GM19467 (cell line): ENCODE measurements around the gene BGN.

Experiments
- ATAC-seq: cut with Tn5 transposase; IDR thresholded peaks from one replicate; pipeline ENCODE4 v1.9.1; 2021; ENCODE audit warnings: mild to moderate bottlenecking, moderate library complexity; ENCODE audit not compliant: unreplicated experiment

The BGN gene

DNA sequence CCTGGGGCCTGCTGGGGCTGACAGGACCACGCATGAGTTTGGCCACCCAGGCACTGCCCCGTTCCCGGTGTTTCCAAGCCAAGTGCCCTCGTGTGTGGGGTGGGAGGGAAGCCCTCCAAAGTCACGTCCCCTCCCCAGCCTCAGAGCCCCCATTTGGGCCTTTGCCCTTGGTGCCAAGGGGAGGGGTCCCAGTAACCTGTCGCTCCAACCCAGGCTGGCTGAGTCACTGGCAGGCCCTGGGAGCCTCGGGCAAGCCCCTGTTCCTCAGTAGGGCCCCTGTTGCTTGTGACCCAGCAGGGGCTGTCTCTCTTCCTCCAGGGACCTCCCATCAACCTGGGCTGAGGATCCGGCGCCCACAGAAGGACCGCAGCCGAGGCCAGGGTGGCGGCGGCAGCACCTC lies 13.7 kb upstream of the BGN start:
- no peak for ATAC-seq

GRCh38 chrX:153482376-153483015 lies 12.3 kb upstream of the BGN start:
- no peak for ATAC-seq

DNA sequence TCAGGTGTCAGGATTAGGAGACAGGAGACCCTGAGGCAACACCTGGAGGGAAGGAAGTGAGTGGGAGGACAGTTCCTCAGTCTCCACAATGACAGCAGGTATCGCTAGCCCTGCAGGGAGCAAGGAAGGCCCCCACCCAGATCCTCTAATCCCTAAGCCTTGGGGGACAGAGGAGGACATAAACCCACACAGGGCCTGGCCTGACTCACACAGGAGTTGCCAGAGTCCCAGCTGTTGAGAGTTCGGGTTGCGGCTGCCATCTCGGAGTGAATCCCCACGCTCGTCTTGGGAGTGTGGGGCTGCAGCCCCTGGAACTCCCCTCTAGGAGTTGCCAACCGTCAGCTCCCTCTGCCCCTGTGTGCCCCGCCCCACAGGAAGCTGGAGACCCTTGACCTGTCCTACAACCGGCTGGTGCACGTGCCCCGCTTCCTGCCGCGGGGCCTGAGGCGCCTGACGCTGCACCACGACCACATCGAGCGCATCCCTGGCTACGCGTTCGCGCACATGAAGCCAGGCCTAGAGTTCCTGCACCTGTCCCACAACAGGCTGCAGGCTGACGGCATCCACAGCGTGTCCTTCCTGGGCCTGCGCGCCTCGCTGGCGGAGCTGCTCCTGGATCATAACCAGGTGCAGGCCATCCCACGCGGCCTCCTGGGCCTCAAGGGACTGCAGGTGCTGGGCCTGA lies 9.2 kb upstream of the BGN start:
- ATAC-seq: no peak

GRCh38 chrX:153486171-153486570 lies 8.6 kb upstream of the BGN start:
- no peak for ATAC-seq

DNA sequence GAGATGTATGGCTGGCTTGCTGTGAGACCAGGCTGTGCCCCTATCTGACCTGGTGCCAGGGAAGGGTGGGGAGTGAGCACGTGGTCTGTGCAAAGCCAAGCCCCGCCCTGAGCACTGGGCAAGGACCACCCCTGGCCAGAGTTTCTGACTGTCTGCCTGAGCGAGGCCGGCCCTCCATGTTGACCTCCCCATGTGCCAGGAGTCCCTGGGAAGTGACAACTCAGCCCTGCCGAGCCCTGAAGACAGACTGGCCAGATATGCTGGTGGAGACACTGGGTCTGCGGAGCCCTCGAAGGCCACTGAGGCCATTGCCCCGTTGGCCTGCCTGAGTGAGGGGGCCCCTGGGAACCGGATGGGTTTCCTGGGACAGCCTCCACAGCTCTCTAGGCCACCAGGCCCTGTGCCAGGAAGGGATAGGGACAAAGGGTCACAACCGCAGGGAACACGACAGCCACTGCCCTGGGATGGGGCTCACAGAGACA lies 7.1 kb upstream of the BGN start:
- ATAC-seq: no peak

DNA sequence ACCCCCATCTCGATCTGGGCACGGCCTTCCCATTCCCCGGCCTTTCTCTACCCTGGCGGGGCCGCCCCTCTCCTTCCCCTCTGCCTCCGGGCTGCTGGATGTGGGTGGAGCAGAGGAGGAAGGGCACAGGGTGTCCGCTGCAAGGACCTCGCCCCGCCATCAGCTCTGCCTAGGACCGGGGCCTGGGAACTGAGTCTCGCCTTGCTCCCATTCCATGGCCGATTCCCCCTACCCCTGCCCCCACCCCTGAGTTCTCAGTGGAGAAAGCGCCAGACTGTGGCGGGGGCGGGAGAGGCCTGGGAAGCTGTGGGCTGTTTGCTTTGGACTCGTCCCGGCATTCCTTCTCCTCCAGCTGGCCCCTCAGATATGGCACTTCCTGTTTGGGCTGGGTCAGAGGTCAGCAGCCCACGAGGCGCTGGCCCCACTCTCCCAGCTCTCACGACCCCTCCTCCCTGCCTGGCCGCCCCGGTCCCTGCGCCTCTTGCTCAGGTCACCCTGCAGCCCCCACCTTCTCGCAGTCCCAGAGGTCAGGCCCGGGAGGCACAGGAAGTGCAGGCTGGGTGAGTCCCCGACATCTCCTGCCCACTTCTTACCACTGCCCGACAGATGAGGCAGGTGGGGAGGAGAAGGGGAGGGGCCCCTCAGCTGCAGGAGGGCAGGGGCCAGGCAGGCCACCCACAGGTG lies 6.4 kb upstream of the BGN start:
- ATAC-seq: no peak

DNA sequence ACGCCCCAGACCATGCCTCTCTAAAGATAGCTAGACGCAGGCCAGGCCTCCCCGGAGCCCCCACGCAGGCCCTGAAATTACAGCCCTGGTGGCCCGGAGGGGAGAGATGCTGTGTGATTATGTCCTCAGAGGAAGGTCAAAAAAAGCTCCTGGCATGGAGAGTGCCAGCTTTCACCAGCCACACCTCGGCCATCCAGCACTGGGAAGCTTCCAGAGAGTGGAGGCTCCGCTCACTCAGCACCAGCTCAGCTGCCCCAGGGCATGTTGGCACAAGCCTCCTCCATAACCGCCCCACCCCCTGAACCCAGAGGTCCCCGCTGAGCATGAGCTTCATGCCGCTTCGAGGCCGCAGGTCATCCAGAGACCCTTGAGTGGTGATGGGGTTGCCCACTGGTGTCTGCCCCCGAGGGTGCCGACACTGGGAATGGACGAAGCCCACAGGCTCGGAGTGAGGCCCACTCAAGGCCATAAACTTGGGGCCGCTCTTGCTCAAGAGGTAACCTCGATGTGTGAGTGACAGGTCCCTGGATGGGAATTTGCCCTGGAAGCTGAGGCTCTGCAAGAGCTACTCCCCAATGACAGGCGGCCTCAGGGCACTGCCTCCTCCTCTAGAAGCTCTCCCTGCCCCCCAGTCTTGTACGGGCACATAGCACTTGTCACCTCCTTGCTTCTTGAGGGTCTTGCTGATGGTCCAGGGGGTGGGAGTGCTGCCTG lies 4.4 kb upstream of the BGN start:
- ATAC-seq: no peak

DNA sequence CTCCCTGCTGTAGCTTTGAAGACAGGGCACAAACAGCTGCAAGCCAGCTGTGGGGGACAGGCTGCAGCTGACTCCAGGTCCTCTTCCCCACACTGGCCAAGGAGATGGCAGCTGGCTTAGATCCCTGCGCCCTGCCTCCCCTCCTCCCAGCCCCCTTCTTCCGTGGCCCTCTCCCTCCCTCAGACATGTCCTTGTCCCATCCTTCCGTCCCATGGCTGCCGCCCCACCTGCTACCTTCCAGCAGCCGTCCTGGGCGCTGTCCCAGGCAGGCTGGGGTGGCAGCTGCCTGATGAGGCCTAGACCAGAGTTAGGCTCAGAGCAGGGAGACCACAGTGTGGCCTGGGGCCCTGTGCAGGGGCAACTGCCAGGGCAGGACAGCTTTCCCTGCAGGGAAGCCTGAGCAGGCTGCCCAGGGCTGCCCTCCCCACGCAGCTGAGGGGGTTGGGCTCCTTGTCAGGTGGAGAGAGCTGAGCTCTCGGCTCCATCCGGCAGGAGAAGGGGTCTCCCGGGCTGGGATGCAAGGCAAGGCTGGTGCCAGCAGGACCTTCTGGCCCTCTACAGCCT lies 3.3 kb upstream of the BGN start:
- ATAC-seq: no peak

GRCh38 chrX:153491918-153492317 lies 2.9 kb upstream of the BGN start:
- no peak for ATAC-seq

DNA sequence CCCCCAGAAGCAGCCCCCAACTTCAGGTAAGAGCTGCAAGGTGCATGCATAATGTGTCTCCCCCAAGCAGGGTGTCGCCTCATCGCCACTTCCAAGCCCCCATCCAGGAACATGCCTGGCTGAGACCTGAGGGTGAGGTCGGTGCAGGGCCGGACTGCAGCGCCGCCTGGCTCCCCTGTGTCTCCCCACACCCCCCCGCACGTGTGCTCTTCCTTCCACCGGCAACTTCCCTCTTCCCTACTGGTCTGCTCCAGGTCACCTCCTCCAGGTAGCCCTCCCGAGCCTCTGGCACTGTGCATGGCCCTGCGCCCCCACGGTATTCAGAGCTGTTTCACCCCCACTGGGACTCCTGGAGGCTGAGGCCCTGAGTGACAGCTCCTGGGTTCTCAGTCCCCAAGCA lies 2.2 kb upstream of the BGN start:
- ATAC-seq: no peak

DNA sequence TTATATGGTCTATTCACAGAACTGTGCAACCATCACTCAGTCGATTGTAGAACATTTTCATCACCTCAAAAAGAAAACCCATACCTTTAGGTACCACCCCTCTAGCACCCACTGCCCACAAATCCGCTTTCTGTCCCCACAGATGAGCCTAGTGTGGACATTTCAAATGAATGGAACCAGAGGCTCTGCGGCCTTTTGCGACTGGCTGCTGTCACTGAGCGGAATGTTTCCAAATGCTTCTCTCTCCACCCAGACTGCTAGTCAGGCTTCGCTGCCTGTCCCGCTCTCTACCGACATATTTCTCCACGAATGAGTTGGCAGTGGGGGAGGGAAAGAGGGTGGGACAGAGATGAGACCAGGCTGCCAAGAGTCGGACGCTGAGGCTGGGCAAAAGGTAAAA lies 1.7 kb upstream of the BGN start:
- no peak for ATAC-seq

DNA sequence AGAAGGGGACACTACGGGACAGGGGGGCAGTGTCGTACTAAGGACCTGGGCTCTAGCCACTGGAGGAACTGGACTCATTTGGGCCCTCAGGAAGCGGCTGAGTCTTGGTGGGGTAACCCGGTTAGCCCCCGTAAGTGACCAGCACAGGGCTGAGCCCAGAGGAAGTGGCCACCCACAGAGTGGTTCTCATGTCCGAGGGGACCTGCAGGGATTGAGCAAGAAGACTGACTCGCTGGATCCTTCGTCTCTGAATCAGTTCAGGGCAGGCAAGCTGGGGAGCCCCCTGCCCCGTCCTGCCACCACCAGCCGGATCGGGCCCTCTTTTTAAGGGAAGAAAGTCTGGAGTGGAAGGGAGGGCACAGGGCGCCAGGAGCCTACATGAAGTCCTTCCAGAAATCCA lies 719 bp upstream of the BGN start:
- no peak for ATAC-seq

GRCh38 chrX:153495362-153495751 lies 577 bp downstream of the BGN start:
- ATAC-seq: no peak

GRCh38 chrX:153495903-153496589 lies 1.3 kb downstream of the BGN start:
- no peak for ATAC-seq

GRCh38 chrX:153496590-153496959 lies 1.8 kb downstream of the BGN start:
- ATAC-seq: no peak

- no peak for ATAC-seq
Observed at GRCh38 chrX:153498453-153498852, 3.7 kb downstream of the BGN start.

DNA sequence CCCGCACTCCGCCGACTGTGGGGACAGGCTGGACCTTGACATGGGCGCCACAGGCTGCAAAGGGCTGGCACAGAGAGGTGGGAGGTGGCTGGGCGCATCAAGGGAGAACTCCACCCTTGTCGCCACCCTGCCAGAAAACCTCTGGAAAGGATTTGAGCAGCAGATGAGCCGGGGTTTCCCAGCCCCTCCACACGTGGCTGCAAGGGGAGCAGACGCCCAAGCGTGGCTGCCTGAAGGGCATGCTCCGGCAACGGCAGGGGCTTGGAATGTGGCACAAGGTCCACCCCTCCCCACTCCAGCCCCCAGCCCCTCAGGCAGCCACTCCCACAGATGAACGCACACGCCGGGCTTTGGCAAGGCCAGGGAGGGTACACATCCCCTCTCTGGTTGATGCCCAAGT lies 4.6 kb downstream of the BGN start:
- no peak for ATAC-seq

DNA sequence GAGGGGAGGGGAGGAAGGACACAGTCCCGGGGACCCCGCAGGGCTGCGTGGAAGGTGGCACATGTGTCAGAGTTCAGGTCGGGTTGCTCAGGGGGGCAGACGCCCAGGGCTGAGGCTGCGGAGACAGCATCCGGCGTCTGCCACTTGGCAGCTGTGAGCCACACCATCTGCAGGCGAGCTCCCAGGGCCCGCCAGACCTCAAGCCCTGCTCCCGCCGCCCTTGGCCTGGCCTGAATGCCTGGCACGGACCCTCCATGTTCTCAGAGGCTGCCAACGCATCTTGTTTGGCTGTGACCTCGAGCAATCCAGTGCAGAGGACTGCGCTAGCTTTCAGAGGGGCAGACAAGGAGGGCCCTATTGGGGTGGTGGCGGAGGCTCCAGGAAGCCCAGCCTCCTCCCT lies 5.1 kb downstream of the BGN start:
- no peak for ATAC-seq

- ATAC-seq: no peak
Observed at GRCh38 chrX:153500676-153501280, 6.0 kb downstream of the BGN start.

- ATAC-seq: no peak
Observed at GRCh38 chrX:153501530-153501929, 6.8 kb downstream of the BGN start.
